Karpas-422 (cell line): ENCODE data around the gene ETV6. TPM values are rescaled to one million over a fixed set of nuclear protein-coding genes. Genes with fewer than 3 reads are reported as not detected.

Source experiments
- DNase-seq: peaks from one replicate; pipeline ENCODE4 v3.0.0-alpha.2; 2015
- H2AFZ ChIP-seq: fragments of 200-600 bp; sonication (generic); 2 replicates; pipeline ENCODE4 v1.6.1; 2014; ENCODE audit warnings: antibody characterized with exemption, low read length, mixed read lengths
- H3K27ac ChIP-seq: fragments of 200-600 bp; sonication (generic); 2 replicates; pipeline ENCODE4 v1.5.1; 2014; ENCODE audit warnings: mild to moderate bottlenecking, low read length, moderate library complexity
- H3K27me3 ChIP-seq: fragments of 200-600 bp; sonication (generic); 2 replicates; pipeline ENCODE4 v1.6.1; 2014; ENCODE audit warnings: low read length, mixed read lengths
- H3K36me3 ChIP-seq: fragments of 200-600 bp; sonication (generic); 2 replicates; pipeline ENCODE4 v1.6.1; 2014; ENCODE audit warnings: low read length, mixed read lengths; ENCODE audit not compliant: insufficient read depth
- H3K4me1 ChIP-seq: fragments of 200-600 bp; sonication (generic); 2 replicates; pipeline ENCODE4 v1.6.1; 2014; ENCODE audit warnings: mild to moderate bottlenecking, low read length, mixed read lengths
- H3K4me2 ChIP-seq: fragments of 200-600 bp; sonication (generic); 2 replicates; pipeline ENCODE4 v1.6.1; 2014; ENCODE audit warnings: low read length, low read depth, mild to moderate bottlenecking; ENCODE audit not compliant: poor library complexity, severe bottlenecking
- H3K4me3 ChIP-seq: fragments of 200-600 bp; sonication (generic); 2 replicates; pipeline ENCODE4 v1.5.1; 2014; ENCODE audit warnings: mild to moderate bottlenecking, antibody characterized with exemption, low read length, mixed read lengths
- H3K79me2 ChIP-seq: fragments of 200-600 bp; sonication (generic); 2 replicates; pipeline ENCODE4 v1.6.1; 2014; ENCODE audit warnings: mild to moderate bottlenecking, low read length, mixed read lengths
- H3K9ac ChIP-seq: fragments of 200-600 bp; sonication (generic); 2 replicates; pipeline ENCODE4 v1.6.0; 2014; ENCODE audit warnings: low read length
- H3K9me2 ChIP-seq: fragments of 200-600 bp; sonication (generic), shearing (Covaris generic); replicated peaks from 2 replicates; pipeline ENCODE4 v1.6.0; 2014; ENCODE audit warnings: mild to moderate bottlenecking, low read length, moderate library complexity; ENCODE audit not compliant: insufficient read depth
- H3K9me3 ChIP-seq: fragments of 300-700, 200-600 bp; sonication (generic); 2 replicates; pipeline ENCODE4 v1.6.1; 2014; ENCODE audit warnings: low read length, mixed read lengths
- H4K20me1 ChIP-seq: fragments of 200-600 bp; sonication (generic); 2 replicates; pipeline ENCODE4 v1.6.1; 2014; ENCODE audit warnings: mild to moderate bottlenecking, antibody characterized with exemption, low read length, low read depth; ENCODE audit not compliant: insufficient read depth
- total RNA-seq: library from RNA; depleted of rRNA; stranded (reverse); fragments of >200 nt; shearing (Covaris generic); gene quantifications from 2 replicates; pipeline ENCODE4 v1.2.3, GENCODE V29; 2014; ENCODE audit warnings: low replicate concordance

Gene ETV6
- total RNA-seq, 1 experiment from 2014 or later = 1.0 TPM

- no peaks in the 10 kb centered on the region for H3K36me3 ChIP-seq
- H3K27me3 ChIP-seq = no peaks in the 10 kb centered on the region
- H2AFZ ChIP-seq = no peak overlapping the region
- DNase-seq = no peak
- no peaks in the 10 kb centered on the region for H3K4me1 ChIP-seq
- no peaks in the 10 kb centered on the region for H3K79me2 ChIP-seq
- no peaks in the 10 kb centered on the region for H4K20me1 ChIP-seq
- H3K9me2 ChIP-seq = no peaks in the 10 kb centered on the region
- no peak overlapping the region for H3K27ac ChIP-seq
- H3K9me3 ChIP-seq = no peaks in the 10 kb centered on the region
- no peak overlapping the region for H3K9ac ChIP-seq
- H3K4me3 ChIP-seq = no peak overlapping the region
- H3K4me2 ChIP-seq = no peak overlapping the region
Measured at GRCh38 chr12:11856971-11857370, 207.5 kb downstream of the ETV6 start.

GRCh38 chr12:11859705-11860425, 210.4 kb downstream of the ETV6 start:
- Histone ChIP-seq H3K9me2 (no peaks in the 10 kb centered on the region), H4K20me1 (no peaks in the 10 kb centered on the region), H2AFZ (no peak overlapping the region), H3K27me3 (no peaks in the 10 kb centered on the region), H3K4me1 (no peaks in the 10 kb centered on the region), H3K9ac (no peak overlapping the region), H3K27ac (no peak overlapping the region), H3K4me3 (no peak overlapping the region), H3K79me2 (no peaks in the 10 kb centered on the region), H3K36me3 (no peaks in the 10 kb centered on the region), H3K9me3 (no peaks in the 10 kb centered on the region), H3K4me2 (no peak overlapping the region)
- no peak for DNase-seq

GRCh38 chr12:11861155-11861863, 211.8 kb downstream of the ETV6 start:
- Histone ChIP-seq H4K20me1 (no peaks in the 10 kb centered on the region), H3K4me3 (no peak overlapping the region), H3K9ac (no peak overlapping the region), H3K36me3 (no peaks in the 10 kb centered on the region), H3K79me2 (no peaks in the 10 kb centered on the region), H3K9me3 (no peaks in the 10 kb centered on the region), H3K9me2 (no peaks in the 10 kb centered on the region), H3K27me3 (no peaks in the 10 kb centered on the region), H3K4me1 (no peaks in the 10 kb centered on the region), H3K27ac (no peak overlapping the region), H3K4me2 (no peak overlapping the region), H2AFZ (no peak overlapping the region)
- no peak for DNase-seq

GRCh38 chr12:11861864-11862600, 212.6 kb downstream of the ETV6 start:
- no peak overlapping the region for H3K4me2 ChIP-seq
- DNase-seq = no peak
- no peak overlapping the region for H2AFZ ChIP-seq
- H3K9me3 ChIP-seq = no peaks in the 10 kb centered on the region
- H3K27ac ChIP-seq = no peak overlapping the region
- H3K4me1 ChIP-seq = no peaks in the 10 kb centered on the region
- no peak overlapping the region for H3K4me3 ChIP-seq
- H3K9ac ChIP-seq = no peak overlapping the region
- H3K27me3 ChIP-seq = no peaks in the 10 kb centered on the region
- H4K20me1 ChIP-seq = no peaks in the 10 kb centered on the region
- no peaks in the 10 kb centered on the region for H3K9me2 ChIP-seq
- no peaks in the 10 kb centered on the region for H3K36me3 ChIP-seq
- H3K79me2 ChIP-seq = no peaks in the 10 kb centered on the region

GRCh38 chr12:11862798-11863197, 213.3 kb downstream of the ETV6 start:
- Histone ChIP-seq H4K20me1 (no peaks in the 10 kb centered on the region), H3K36me3 (no peaks in the 10 kb centered on the region), H3K79me2 (no peaks in the 10 kb centered on the region), H3K4me3 (no peak overlapping the region), H3K9me2 (no peaks in the 10 kb centered on the region), H2AFZ (no peak overlapping the region), H3K9ac (no peak overlapping the region), H3K9me3 (no peaks in the 10 kb centered on the region), H3K4me2 (no peak overlapping the region), H3K27me3 (no peaks in the 10 kb centered on the region), H3K27ac (no peak overlapping the region), H3K4me1 (no peaks in the 10 kb centered on the region)
- DNase-seq = no peak

GRCh38 chr12:11863478-11863906, 214.0 kb downstream of the ETV6 start:
- no peaks in the 10 kb centered on the region for H3K36me3 ChIP-seq
- no peaks in the 10 kb centered on the region for H3K4me1 ChIP-seq
- H3K9me2 ChIP-seq = no peaks in the 10 kb centered on the region
- H3K4me2 ChIP-seq = no peak overlapping the region
- H3K9me3 ChIP-seq = no peaks in the 10 kb centered on the region
- H3K27me3 ChIP-seq = no peaks in the 10 kb centered on the region
- no peak for DNase-seq
- H3K4me3 ChIP-seq = no peak overlapping the region
- H2AFZ ChIP-seq = no peak overlapping the region
- H3K27ac ChIP-seq = no peak overlapping the region
- H4K20me1 ChIP-seq = no peaks in the 10 kb centered on the region
- H3K9ac ChIP-seq = no peak overlapping the region
- H3K79me2 ChIP-seq = no peaks in the 10 kb centered on the region

GRCh38 chr12:11863988-11864387, 214.5 kb downstream of the ETV6 start:
- no peak for DNase-seq
- no peak overlapping the region for H3K9ac ChIP-seq
- H3K4me3 ChIP-seq = no peak overlapping the region
- H3K9me3 ChIP-seq = no peaks in the 10 kb centered on the region
- H3K27me3 ChIP-seq = no peaks in the 10 kb centered on the region
- no peaks in the 10 kb centered on the region for H3K79me2 ChIP-seq
- no peaks in the 10 kb centered on the region for H3K9me2 ChIP-seq
- H3K4me2 ChIP-seq = no peak overlapping the region
- no peaks in the 10 kb centered on the region for H3K4me1 ChIP-seq
- H2AFZ ChIP-seq = no peak overlapping the region
- H3K27ac ChIP-seq = no peak overlapping the region
- H4K20me1 ChIP-seq = no peaks in the 10 kb centered on the region
- H3K36me3 ChIP-seq = no peaks in the 10 kb centered on the region

GRCh38 chr12:11865824-11866223, 216.3 kb downstream of the ETV6 start:
- Histone ChIP-seq H3K27ac (no peak overlapping the region), H3K9me3 (no peaks in the 10 kb centered on the region), H3K4me1 (no peaks in the 10 kb centered on the region), H4K20me1 (no peaks in the 10 kb centered on the region), H3K9me2 (no peaks in the 10 kb centered on the region), H3K79me2 (no peaks in the 10 kb centered on the region), H3K4me2 (no peak overlapping the region), H2AFZ (no peak overlapping the region), H3K36me3 (no peaks in the 10 kb centered on the region), H3K9ac (no peak overlapping the region), H3K27me3 (no peaks in the 10 kb centered on the region), H3K4me3 (no peak overlapping the region)
- no peak for DNase-seq
